GM13976 (cell line): ENCODE results near the gene HABP4.
"Not testable (repeated sequence)": the region's sequence is repeated elsewhere in the genome, so short reads cannot be mapped to it uniquely, and the experiment has no call there.

Experiments
- DNase-seq: peaks from one replicate; pipeline ENCODE4 v3.0.0; 2012; ENCODE audit warnings: low spot score
- CTCF ChIP-seq: IDR thresholded peaks from 2 replicates; pipeline ENCODE4 v1.5.1; 2012; ENCODE audit warnings: borderline replicate concordance, mild to moderate bottlenecking; ENCODE audit not compliant: insufficient read depth; ENCODE audit errors: extremely low read depth, missing control alignments, control extremely low read depth
- in situ Hi-C: fragments of 300-500 bp; cut with MboI; formaldehyde crosslinking; loops from one replicate; pipeline ENCODE4 v1.12.0; 2022; ENCODE audit warnings: low sequenced_read_pairs, mixed read lengths, inconsistent platforms; ENCODE audit not compliant: unreplicated experiment

HABP4 gene

DNA sequence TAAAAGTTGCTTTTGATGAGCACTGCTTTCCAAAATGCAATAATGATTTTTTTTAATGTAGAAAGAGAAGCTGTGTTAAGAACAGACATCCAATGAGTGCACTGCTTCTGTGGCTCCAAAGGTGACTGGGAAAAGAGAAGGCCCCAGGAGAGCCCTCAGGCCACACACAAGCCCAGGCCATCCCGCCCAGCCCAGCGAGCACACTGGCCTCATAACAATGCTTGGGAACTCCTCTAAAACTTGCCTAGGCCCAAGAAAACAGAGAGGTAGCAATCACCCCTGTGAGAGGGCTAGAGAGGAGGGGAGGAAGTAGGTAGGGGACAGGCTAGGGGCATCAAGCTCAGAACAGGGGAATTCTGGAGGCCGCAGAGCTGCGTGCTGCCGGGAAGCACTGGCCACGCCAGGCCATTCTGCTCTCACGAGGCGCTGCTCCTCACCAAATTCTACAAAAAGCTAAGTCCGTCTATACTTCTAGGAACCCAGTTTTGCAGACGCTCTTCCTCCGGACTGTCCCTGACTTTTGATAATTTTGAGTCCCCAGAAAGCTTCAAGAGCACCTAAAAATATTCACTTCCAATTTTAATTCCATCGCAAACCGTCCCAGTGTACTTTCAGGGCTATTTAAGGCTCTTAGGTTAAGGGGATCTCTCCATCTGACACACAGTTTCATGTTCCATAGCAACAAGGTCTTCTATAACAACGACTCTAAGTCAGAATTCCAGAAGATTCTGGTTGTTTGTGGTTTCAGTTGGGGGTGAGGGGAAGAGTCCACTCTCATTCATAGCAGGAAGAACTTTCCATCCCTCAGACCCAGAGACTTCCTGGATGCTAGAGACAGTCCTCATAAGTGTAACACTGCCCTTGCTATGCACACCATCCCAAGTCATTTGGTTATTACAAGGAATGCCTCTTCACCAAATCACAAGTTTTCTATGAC is 51.0 kb downstream of the HABP4 start:
- DNase-seq, result no peak
- in situ Hi-C loops, result no loop called here
- TF ChIP-seq CTCF, result no peak

DNA sequence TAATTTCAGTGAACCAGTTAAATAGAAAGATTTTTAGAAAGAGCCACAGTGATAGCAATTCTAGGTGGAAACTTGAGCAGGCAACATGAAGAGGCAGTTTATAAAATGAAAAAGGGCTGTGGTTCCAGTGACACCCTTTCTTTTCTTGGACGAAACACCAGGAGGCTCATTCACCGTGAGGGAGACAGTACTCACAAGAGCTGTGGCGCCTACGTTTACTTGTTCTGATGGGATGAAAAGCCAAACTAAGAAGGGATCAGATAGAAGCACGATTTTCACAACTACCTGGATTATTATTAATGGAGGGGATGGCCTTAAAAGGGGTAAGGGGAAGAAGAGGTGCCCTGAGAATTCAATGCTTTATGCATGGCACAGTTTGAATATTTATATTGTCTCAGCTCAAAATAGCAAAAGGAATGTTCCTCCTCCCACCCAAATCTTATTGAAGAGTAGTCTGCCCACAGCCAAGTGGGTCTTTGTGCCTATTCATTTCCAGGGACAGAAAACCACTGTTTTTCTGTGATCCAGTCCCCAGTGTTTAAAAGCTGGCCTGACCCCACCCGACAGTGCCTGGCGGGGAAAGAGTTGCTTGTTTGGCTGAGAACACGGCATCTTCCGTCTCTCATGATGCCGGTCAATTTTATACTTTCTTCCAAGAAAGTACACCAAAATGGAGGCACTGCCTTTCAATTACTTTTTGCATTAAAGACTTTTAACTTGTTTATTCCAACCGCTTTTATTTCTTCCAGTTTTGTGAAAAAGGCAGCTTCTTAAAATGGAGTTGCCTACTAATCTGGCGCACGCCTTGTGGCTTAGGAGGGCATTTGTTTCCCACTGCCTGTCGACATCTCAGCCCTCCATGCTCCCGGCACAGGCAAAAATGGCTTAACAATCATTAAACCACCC is 51.9 kb downstream of the HABP4 start:
- DNase-seq, result no peak
- no peak for TF ChIP-seq CTCF
- in situ Hi-C loops, result no loop called here

- in situ Hi-C loops, result no loop called here
- DNase-seq, result no peak
- no peak for TF ChIP-seq CTCF
These were observed 52.8 kb downstream of the HABP4 start for GRCh38 chr9:96502539-96503373.

GRCh38 chr9:96503374-96503748 is 53.4 kb downstream of the HABP4 start:
- not testable (repeated sequence) for DNase-seq

DNA sequence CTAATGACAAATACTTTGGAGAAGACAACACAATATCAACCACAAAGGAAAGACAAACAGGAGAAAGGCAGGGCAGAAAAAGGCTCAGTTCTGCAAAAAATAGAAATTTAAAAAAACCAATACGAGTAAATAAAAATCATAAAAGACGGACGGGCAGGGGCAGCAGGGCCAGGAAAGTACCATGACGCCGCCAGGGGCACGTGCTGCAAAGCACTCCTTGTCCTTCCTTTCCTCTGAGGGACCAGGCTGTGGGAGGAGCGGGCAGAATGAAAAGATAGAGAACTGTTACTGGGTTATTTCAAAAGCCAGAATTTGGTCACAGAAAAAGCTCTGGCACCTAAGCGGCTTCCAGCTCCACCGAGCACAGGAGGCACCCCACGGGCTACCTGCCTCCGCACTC is 53.9 kb downstream of the HABP4 start:
- no peak for TF ChIP-seq CTCF
- no peak for DNase-seq
- in situ Hi-C loops, result no loop called here

More at GRCh38 chr9:96503374-96503748, 53.4 kb downstream of the HABP4 start:
- in situ Hi-C loops, result not testable (repeated sequence)

DNA sequence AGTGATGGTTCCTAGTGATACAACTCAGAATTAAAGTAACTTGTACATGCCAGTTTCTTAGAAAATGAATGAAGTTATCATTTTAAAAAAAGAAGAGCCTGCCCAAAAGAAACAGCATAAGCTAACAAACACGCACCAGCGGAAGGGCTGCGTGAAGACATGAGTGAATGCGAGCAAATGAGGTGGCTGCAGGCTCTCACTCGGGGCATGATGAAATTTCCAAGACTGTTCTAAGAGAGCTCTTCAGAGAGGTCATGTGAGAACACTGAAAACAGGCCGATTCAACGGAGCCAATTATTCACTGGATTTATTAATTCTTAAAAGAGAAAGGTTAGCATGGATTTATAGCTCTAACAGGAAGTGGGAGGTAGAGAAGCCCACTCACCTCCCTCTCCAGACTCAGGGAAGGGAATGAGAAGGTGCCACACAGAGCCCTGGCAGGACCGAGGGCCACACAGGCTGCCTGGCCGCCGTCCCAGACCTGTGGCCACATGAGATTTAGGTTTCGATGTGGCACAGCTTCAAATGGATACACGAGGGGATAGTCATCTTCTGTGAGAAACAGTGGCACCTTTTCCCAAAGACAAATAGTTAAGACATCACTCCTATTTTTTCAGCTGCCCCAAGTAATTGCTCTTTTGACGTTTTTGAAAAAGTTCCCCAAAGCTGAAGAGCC is 55.5 kb downstream of the HABP4 start:
- DNase-seq, result no peak
- in situ Hi-C loops, result no loop called here
- TF ChIP-seq CTCF, result no peak
